Hindlimb muscle (tissue), 1 donor: Measurements from ENCODE around the gene GALR1. TPM values are rescaled to one million over a fixed set of nuclear protein-coding genes. Genes with fewer than 3 reads are reported as not detected.
"Not testable (repeated sequence)": the region's sequence is repeated elsewhere in the genome, so short reads cannot be mapped to it uniquely, and the experiment has no call there.

ENCODE experiments used
- DNase-seq: peaks from one replicate; pipeline ENCODE4 v3.0.0-alpha.2; 2013
- polyA plus RNA-seq: library from polyadenylated mRNA; unstranded; fragments of 120-200 nt; gene quantifications from one replicate; pipeline ENCODE4 v1.2.1, GENCODE V29; 2013; ENCODE audit not compliant: insufficient read length

GALR1 gene
- polyA plus RNA-seq, 1 donor, result 0.09 TPM

GRCh38 chr18:77250926-77251729 lies 1.5 kb downstream of the GALR1 start:
- DNase-seq, result no peak

GRCh38 chr18:77251730-77252050 lies 2.0 kb downstream of the GALR1 start:
- no peak for DNase-seq

DNA sequence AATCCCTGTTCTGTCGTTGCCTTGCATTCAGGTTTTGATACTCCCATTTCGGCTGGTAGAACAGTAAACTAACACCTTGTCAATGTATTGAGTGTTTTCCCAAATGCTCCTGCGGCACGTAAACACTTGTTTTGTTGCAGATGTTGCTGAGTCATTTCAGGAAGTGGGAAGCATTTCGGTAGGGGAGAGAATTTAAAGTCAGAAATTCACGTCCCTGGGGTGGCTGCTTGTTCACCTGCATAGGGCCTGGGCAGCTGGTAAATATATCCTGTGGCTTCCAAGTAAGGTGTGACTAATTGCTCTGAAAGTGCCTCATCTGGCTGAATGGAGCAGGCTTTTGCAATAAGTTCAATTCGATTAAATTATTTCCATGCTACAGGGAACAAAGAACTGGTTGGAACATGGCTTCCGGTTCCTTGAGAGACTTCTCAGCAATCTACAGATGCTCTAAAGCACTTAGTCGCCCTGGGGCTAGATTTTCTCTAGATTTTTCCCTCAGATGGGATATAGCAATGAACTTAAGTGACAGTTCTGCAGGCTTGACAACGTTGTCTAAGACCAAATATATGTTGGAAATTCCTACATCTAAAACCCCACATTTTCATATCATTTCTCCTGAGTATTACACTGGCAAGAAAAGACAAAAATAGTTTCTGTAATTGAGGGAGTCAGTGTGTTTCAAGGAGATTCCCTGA lies 5.2 kb downstream of the GALR1 start:
- DNase-seq, result no peak

- DNase-seq, result no peak
These were observed 5.9 kb downstream of the GALR1 start for GRCh38 chr18:77255426-77256105.

GRCh38 chr18:77262643-77263465 lies 13.2 kb downstream of the GALR1 start:
- DNase-seq, result no peak

DNA sequence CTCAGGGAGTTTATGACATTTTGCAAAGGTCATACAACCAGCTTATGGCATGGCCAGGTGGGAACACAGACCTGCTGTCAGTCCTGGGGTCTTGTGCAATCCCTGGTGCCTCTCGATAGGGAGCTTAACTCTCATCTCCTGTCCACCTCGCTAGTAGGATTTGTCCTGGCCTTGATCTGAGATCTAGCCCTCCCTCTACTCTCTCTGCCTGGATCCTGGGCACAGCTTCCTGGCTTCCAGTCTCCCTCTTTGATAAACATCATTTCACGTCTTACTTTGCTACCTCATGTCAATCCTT lies 13.8 kb downstream of the GALR1 start:
- no peak for DNase-seq

DNA sequence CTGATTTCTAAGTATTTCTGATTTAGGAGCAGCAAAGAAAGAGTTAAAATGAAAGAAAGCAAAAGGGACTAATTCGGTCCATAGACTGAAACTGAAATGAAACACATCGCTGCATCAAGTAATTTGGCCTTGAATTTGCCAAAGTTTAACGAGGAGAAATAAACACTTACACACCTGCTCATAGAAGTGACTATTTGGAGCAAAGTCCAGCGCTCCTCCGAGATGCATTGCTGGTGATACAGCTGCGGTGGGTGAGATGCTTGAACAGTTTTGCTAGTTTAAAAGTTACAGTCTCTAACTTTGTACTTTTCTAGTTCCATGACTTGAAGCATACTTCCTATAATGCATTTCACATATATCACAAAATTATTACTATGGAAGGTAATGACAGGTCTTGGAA lies 18.3 kb downstream of the GALR1 start:
- no peak for DNase-seq

DNA sequence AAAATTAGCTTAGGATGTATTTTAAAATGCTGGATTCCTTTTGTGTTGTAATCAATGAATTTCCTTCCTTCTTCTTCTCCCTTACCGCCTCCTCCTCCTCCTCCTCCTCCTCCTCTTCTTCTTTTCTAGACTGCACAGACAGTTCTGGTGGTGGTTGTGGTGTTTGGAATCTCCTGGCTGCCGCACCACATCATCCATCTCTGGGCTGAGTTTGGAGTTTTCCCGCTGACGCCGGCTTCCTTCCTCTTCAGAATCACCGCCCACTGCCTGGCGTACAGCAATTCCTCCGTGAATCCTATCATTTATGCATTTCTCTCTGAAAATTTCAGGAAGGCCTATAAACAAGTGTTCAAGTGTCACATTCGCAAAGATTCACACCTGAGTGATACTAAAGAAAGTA lies 18.8 kb downstream of the GALR1 start:
- no peak for DNase-seq

DNA sequence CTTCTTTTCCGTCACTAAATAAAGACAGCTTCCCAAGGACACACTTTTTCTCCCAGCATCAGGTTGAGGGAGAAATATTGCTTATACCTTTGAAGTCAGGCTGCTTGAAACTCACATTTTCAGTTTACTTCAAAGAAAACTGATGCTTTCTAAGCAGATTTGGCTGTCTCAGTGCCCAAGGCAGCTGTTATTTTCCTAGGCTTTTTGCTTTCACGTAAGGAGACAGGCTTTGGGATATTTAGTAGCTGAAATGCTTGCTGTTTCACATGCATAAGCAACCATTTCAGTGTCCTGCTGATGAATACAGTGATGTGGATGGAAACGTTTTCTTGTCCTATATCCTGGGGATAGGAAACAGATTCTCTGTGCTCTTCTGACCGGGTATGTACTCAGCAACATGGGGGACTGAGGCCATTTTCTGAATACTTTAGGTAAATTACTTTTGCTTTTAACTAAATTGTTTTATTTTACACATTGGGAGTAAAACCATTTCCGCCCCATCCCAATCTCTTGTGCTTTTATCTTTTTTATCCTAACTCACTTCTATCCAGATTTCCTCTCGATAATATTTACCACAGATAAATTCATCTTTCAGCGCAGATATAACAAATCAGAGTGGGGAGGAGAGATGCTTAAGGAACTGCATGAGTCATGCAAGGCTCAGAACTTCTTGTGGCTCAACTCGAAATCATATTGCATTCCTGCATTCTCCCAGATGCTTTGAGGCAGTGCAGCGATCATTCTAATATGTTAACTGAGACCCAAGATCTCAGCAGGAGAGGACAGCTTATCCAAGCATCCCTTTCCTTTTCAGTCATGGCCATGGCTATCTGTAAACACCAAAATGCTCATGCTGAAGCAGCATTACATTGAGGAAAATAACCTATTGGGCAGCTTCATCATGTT lies 22.2 kb downstream of the GALR1 start:
- no peak for DNase-seq

DNA sequence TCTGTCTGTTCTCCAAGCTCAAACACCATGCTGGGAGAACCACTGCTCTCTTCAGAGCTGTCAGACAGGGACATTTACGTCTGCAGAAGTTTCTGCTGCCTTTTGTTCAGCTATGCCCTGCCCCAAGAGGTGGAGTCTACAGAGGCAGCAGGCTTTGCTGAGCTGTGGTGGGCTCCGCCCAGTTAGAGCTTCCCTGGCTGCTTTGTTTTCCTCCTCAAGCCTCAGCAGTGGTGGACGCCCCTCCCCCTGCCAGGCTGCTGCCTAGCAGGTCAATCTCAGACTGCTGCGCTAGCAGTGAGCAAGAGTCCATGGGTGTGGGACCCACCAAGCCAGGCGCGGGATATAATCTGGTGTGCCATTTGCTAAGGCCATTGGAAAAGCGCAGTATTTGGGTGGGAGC lies 41.2 kb downstream of the GALR1 start:
- not testable (repeated sequence) for DNase-seq

DNA sequence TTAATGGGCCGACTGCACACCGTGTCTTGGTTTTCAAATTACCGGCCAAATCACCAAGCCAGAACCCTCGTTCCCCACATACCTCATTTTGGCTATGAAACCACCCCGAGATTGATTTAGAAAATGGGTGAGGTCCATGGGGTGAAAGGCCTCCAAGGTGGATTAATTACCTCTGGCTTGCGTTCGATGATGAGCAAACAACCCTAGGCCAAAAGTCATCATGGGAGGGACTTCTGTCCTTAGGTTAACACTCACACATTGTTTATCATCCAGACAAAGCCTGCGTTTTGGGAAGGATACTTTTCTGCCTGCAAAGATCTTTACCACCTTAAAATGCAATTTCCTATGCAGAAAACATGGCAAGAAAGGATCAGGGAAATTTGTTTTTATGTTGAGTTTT lies 48.5 kb downstream of the GALR1 start:
- no peak for DNase-seq

- DNase-seq, result no peak
These were observed 50.1 kb downstream of the GALR1 start for GRCh38 chr18:77299706-77300105.

- DNase-seq, result no peak
These were observed 50.9 kb downstream of the GALR1 start for GRCh38 chr18:77300579-77300978.

- DNase-seq, result no peak
These were observed 54.6 kb downstream of the GALR1 start for GRCh38 chr18:77304268-77304667.

DNA sequence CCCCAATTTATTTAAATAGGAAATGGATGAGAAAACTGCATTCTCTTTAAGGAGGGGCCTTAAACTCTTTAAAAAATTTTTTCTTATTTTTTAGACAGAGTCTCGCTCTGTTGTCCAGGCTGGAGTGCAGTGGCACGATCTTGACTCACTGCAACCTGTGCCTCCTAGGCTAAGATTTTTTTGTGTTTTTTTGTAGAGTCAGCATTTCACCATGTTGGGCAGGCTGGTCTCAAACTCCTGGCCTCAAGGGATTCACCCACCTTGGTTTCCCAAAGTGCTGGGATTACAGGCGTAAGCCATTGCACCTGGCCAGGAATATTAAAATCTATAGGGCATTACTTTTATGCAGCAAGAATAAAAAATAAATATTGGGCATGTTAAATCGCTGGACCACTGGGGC lies 56.0 kb downstream of the GALR1 start:
- no peak for DNase-seq

DNA sequence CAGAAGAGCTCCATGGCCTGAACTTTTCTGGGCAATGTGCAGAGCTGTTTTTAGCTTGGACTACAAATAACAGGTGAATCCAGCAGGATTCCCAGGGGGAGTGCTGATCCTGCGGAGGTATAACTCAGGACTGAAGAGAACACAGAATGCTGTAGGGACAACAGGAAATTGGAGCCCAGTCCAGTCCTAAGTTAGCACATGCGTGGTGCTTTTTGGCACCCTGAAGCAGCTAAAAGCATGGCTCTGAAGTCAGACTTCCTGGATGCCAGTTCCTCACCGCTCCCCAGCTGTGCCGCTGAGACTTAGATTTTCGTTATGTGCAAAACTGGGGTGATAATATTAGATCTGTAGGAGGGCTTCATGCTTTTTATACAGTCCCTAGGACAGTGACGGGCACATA lies 58.6 kb downstream of the GALR1 start:
- DNase-seq, result no peak

DNA sequence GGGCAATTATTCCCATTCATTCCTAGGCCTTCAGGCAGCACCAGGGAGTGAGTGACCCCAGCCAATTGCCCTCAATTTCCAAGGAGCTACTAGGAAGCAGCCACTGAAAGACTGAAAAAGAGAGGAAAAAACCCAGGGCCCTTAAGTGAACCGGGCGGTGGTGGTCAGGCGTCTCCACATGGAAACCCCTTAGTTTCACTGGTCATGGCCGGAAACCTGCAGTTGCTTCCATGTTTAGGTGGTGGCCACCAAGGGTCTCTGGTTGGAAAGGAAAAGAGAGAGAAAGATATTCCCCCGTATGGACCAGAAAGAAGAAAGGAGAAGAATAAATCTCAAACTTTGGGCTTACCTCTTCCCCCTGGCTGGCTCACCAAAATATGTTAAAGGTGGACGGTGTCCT lies 64.9 kb downstream of the GALR1 start:
- DNase-seq, result no peak

GRCh38 chr18:77314952-77315351 lies 65.3 kb downstream of the GALR1 start:
- no peak for DNase-seq

DNA sequence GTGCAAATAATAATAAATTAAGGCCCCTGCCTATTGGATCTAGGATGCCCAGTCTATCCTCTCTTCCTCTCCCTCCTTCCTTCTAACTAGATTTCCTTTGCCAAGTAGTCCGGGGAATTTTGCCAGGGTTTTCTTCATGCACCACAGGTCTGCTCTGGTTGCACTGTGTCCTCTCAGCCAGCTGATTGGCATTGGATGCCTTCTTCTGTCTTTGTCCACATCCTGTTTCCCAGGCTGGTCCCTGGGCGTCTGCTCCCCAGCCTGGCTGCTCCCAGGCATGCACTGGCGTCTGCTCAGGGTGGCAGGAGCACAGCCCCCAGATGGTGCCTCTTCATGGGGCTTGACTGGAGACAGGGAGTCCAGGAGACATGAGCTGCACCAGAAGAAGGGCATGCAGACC lies 66.4 kb downstream of the GALR1 start:
- no peak for DNase-seq

DNA sequence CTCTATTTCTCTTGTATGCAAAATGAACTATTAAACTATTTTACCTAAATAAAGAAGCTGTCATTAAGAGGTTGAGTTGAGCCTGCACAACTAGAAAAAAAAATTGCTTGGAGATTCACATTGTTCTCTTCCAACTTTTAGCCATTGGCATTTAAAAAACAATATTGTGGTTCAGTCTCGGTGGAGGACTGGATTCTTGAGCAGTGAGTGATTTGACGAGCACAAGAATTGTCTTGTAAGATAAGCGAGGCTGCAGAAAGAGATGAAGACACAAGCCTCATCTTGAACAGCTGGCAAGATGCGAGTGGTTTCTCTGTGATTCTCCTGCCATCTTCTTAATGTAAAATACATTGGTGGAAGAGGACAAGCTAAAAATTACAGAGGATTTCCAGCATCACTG lies 67.0 kb downstream of the GALR1 start:
- DNase-seq, result no peak

- DNase-seq, result no peak
These were observed 71.4 kb downstream of the GALR1 start for GRCh38 chr18:77320971-77321559.
